GM12878 (cell line): ENCODE data around the gene BLOC1S6. TPM values are rescaled to one million over a fixed set of nuclear protein-coding genes. Genes with fewer than 3 reads are reported as not detected.

Experiments
- ATAC-seq: fragments of 200-7000 bp; cut with Tn5 transposase; 3 replicates; pipeline ENCODE4 v1.9.1; 2020; ENCODE audit warnings: mild to moderate bottlenecking, moderate library complexity
- BruUV-seq: library from RNA; stranded (reverse); fragments of 400-500 nt; replicated peaks from 2 replicates; lab custom pipeline; 2021; lab: Mats Ljungman, UMichigan
- CTCF ChIA-PET: fragments of 300-600 bp; sonication (Branson Sonifier 250); formaldehyde crosslinking; extraction: SDS; loops from one replicate; lab custom pipeline; 2021; ENCODE audit warnings: inconsistent platforms; lab: Yijun Ruan, JAX
- POLR2A ChIA-PET: fragments of 350-600 bp; formaldehyde crosslinking; extraction: SDS; loops from one replicate; lab custom pipeline; 2021; ENCODE audit warnings: inconsistent platforms; lab: Charles Lee
- RAD21 ChIA-PET: fragments of 300-600 bp; sonication (Branson Sonifier 250); formaldehyde crosslinking; loops from one replicate; lab custom pipeline; 2023; ENCODE audit warnings: antibody characterized with exemption; ENCODE audit not compliant: unreplicated experiment; lab: Charles Lee
- SMC1A ChIA-PET: fragments of 300-600 bp; sonication (Branson Sonifier 250); formaldehyde crosslinking; loops from one replicate; lab custom pipeline; 2023; ENCODE audit not compliant: unreplicated experiment, uncharacterized antibody; lab: Charles Lee
- DNase-seq: peaks from one replicate; pipeline ENCODE4 v3.0.0-alpha.2; 2011; ENCODE audit warnings: low read depth, low spot score
- FAIRE-seq: peaks from 3 replicates; lab custom pipeline; 2011; peaks lifted over from hg19 to GRCh38; lab: Jason Lieb, UNC
- H2AFZ ChIP-seq: 2 replicates; pipeline ENCODE4 v1.6.0; 2011; ENCODE audit warnings: low read depth, low read length, control low read depth; ENCODE audit not compliant: control insufficient read depth
- H3K27ac ChIP-seq: 2 replicates; pipeline ENCODE4 v1.5.1; 2011; ENCODE audit warnings: control low read depth; ENCODE audit not compliant: control insufficient read depth, insufficient read depth
- H3K27me3 ChIP-seq, 2 experiments: replicated peaks in 1 of 2; 2 replicates each; pipeline versions ENCODE4 v1.6.0 to v1.6.1; 2011; ENCODE audit warnings: low read length in 1 of 2; ENCODE audit not compliant: control insufficient read depth in 2 of 2, insufficient read depth in 2 of 2
- H3K36me3 ChIP-seq, 2 experiments: 2 replicates each; pipeline ENCODE4 v1.5.1; 2011; ENCODE audit warnings: low read length in 1 of 2; ENCODE audit not compliant: control insufficient read depth in 2 of 2, insufficient read depth in 2 of 2
- H3K4me1 ChIP-seq: 2 replicates; pipeline ENCODE4 v1.6.1; 2011; ENCODE audit warnings: mild to moderate bottlenecking, low read length, moderate library complexity, mixed read lengths; ENCODE audit not compliant: control insufficient read depth, insufficient read depth
- H3K4me2 ChIP-seq: 2 replicates; pipeline ENCODE4 v1.6.0; 2011; ENCODE audit warnings: control low read depth; ENCODE audit not compliant: control insufficient read depth, insufficient read depth
- H3K4me3 ChIP-seq: fragments of 200-600 bp; sonication (generic); 2 replicates; pipeline ENCODE4 v1.5.1; 2016
- H3K79me2 ChIP-seq: 2 replicates; pipeline ENCODE4 v1.6.0; 2011; ENCODE audit warnings: low read length; ENCODE audit not compliant: control insufficient read depth, insufficient read depth
- H3K9ac ChIP-seq: 2 replicates; pipeline ENCODE4 v1.8.0; 2011; ENCODE audit warnings: low read length, control low read depth, mixed read lengths; ENCODE audit not compliant: control insufficient read depth, insufficient read depth
- H3K9me3 ChIP-seq: replicated peaks from 3 replicates; pipeline ENCODE4 v1.5.1; 2011; ENCODE audit warnings: mild to moderate bottlenecking, low read length; ENCODE audit not compliant: control insufficient read depth, insufficient read depth
- H4K20me1 ChIP-seq: 2 replicates; pipeline ENCODE4 v1.6.0; 2011; ENCODE audit not compliant: control insufficient read depth, insufficient read depth
- BACH1 ChIP-seq: fragments of 450-650 bp; IDR thresholded peaks from 2 replicates; pipeline ENCODE4 v1.6.1; 2017; ENCODE audit warnings: mild to moderate bottlenecking, borderline replicate concordance
- CHD1 ChIP-seq: IDR thresholded peaks from 2 replicates; pipeline ENCODE4 v1.6.1; 2012; ENCODE audit warnings: low read depth, low read length, improper control_type of control experiment
- DPF2 ChIP-seq: fragments of 450-650 bp; IDR thresholded peaks from 2 replicates; pipeline ENCODE4 v1.6.1; 2017; ENCODE audit warnings: mild to moderate bottlenecking
- E4F1 ChIP-seq: fragments of 450-650 bp; IDR thresholded peaks from 2 replicates; pipeline ENCODE4 v1.6.1; 2018; ENCODE audit warnings: borderline replicate concordance, mild to moderate bottlenecking; ENCODE audit not compliant: partially characterized antibody
- EED ChIP-seq: sonication (generic); IDR thresholded peaks from 2 replicates; pipeline ENCODE4 v1.6.1; 2016; ENCODE audit warnings: antibody characterized with exemption, low read depth
- HDAC2 ChIP-seq: fragments of 200-600 bp; sonication (generic); IDR thresholded peaks from 2 replicates; pipeline ENCODE4 v1.6.1; 2017
- HDGF ChIP-seq: fragments of 450-650 bp; IDR thresholded peaks from 2 replicates; pipeline ENCODE4 v1.6.1; 2016; ENCODE audit warnings: antibody characterized with exemption
- MEF2A ChIP-seq: IDR thresholded peaks from 2 replicates; pipeline ENCODE4 v1.6.1; 2011; ENCODE audit warnings: low read depth, mild to moderate bottlenecking, low read length, moderate library complexity; ENCODE audit not compliant: insufficient read depth
- MEF2B ChIP-seq: fragments of 450-650 bp; IDR thresholded peaks from 2 replicates; pipeline ENCODE4 v1.6.1; 2018; ENCODE audit warnings: mild to moderate bottlenecking, moderate library complexity; ENCODE audit not compliant: partially characterized antibody, poor library complexity, severe bottlenecking
- MYB ChIP-seq: fragments of 150-350 bp; IDR thresholded peaks from 2 replicates; pipeline ENCODE4 v1.6.1; 2014; ENCODE audit warnings: mild to moderate bottlenecking, low read depth, low read length, borderline replicate concordance
- NFXL1 ChIP-seq: fragments of 450-650 bp; IDR thresholded peaks from 2 replicates; pipeline ENCODE4 v1.6.1; 2017; ENCODE audit warnings: antibody characterized with exemption, mild to moderate bottlenecking, borderline replicate concordance
- RB1 ChIP-seq: fragments of 450-650 bp; formaldehyde crosslinking; IDR thresholded peaks from 2 replicates; pipeline ENCODE4 v1.6.1; 2017; ENCODE audit warnings: mild to moderate bottlenecking, borderline replicate concordance
- SMARCA5 ChIP-seq: fragments of 450-650 bp; IDR thresholded peaks from 2 replicates; pipeline ENCODE4 v1.6.1; 2017; ENCODE audit warnings: mild to moderate bottlenecking
- SPI1 ChIP-seq: IDR thresholded peaks from 2 replicates; pipeline ENCODE4 v1.6.1; 2011; ENCODE audit warnings: low read depth, mild to moderate bottlenecking, low read length, moderate library complexity, borderline replicate concordance; ENCODE audit not compliant: insufficient read depth
- WGBS: methylation state at CpG from one replicate; pipeline ENCODE4 v1.1.6; 2016; ENCODE audit warnings: low lambda C conversion rate; ENCODE audit not compliant: insufficient replicate concordance, insufficient coverage; ENCODE audit errors: missing lambda C conversion rate; 5-methylcytosine and 5-hydroxymethylcytosine counted together
- in situ Hi-C: fragments of 300-500 bp; cut with MboI; formaldehyde crosslinking; loops from 9 replicates; pipeline ENCODE4 v1.14.3; 2018; ENCODE audit warnings: mixed read lengths
- intact Hi-C: fragments of 100-400 bp; cut with micrococcal nuclease; formaldehyde crosslinking; loops from one replicate; pipeline ENCODE4 v1.14.2; 2022; ENCODE audit not compliant: unreplicated experiment
- polyA plus RNA-seq, 11 experiments: library from polyadenylated mRNA; depleted of rRNA in 4 of 11; unstranded in 6 of 11; stranded (reverse) in 5 of 11; fragments of >200 nt; fragmentation: Nextera tagmentation in 4 of 11; fragmentation: Illumina TruSeq in 1 of 11; extraction: Ambion mirVana in 4 of 11; extraction: Trizol in 1 of 11; gene quantifications; 1 replicate in 1 of 11; 2 replicates in 10 of 11; pipeline versions ENCODE4 v1.2.1 to v1.2.3, GENCODE V29; 2011 to 2016; ENCODE audit warnings: inconsistent platforms in 2 of 11, missing spikeins in 2 of 11, low read depth in 1 of 11
- total RNA-seq, 4 experiments: library from RNA; depleted of rRNA in 3 of 4; stranded (reverse); fragments of >200 nt in 3 of 4; fragmentation: Illumina TruSeq in 1 of 4; extraction: Trizol in 1 of 4; gene quantifications; 2 replicates each; pipeline versions ENCODE4 v1.2.1 to v1.2.3, GENCODE V29; 2013 to 2021

The BLOC1S6 gene
- total and polyA plus RNA-seq, 10 of the 15 experiments (the other 5 are each of a cell fraction or from before 2014, with no cell fraction given) = 13.5 to 48.8 (median 32.7) TPM

GRCh38 chr15:45641999-45642932 is 55.1 kb downstream of the BLOC1S6 start:
- BruUV-seq = no TSS peak

More at GRCh38 chr15:45641999-45642932, 55.1 kb downstream of the BLOC1S6 start:
- ATAC-seq (no peak), DNase-seq (no peak), FAIRE-seq (no peak)
- no peak overlapping the region for H2AFZ ChIP-seq
- TF ChIP-seq HDAC2 (no peak), HDGF (no peak), DPF2 (no peak), MYB (no peak), BACH1 (no peak), E4F1 (no peak), SMARCA5 (no peak), MEF2B (no peak), CHD1 (no peak), MEF2A (no peak), NFXL1 (no peak), EED (no peak), SPI1 (no peak), RB1 (no peak)
- no peak overlapping the region for H3K4me3 ChIP-seq
- intact Hi-C loops = no loop called here
- no peak overlapping the region for H3K9ac ChIP-seq
- WGBS = 78% methylated on average over 7 of the region's 7 CpGs
- CTCF ChIA-PET = interaction anchor here (0.7 to 2.3 kb wide), 3 partner anchors 9 to 184 kb away, joined by 3 to 10 read pairs (median 5); no protein-coding TSS in a partner anchor
- SMC1A ChIA-PET = interaction anchor here (0.6 to 1.2 kb wide), 3 partner anchors 21 to 184 kb away, joined by 3 to 5 read pairs (median 4); no protein-coding TSS in a partner anchor
- RAD21 ChIA-PET = interaction anchor here (1.3 kb wide), 1 partner anchor 54 kb away, joined by 4 read pairs; no protein-coding TSS in a partner anchor
- H4K20me1 ChIP-seq = no peaks in the 10 kb centered on the region
- in situ Hi-C loops = no loop called here
- peaks cover 21% of the 10 kb centered on the region for H3K79me2 ChIP-seq
- H3K36me3 ChIP-seq = no peaks in the 10 kb centered on the region
- H3K27ac ChIP-seq = no peak overlapping the region
- POLR2A ChIA-PET = interaction anchor here (0.6 kb wide), 1 partner anchor 275 kb away, joined by 3 read pairs; no protein-coding TSS in a partner anchor
- no peaks in the 10 kb centered on the region for H3K9me3 ChIP-seq
- H3K27me3 ChIP-seq = no peaks in the 10 kb centered on the region
- peaks cover 24% of the 10 kb centered on the region for H3K4me1 ChIP-seq
- no peak overlapping the region for H3K4me2 ChIP-seq
